ENCODE measurements around the gene PARD3B.

Gene PARD3B

GRCh38 chr2:205462681-205463345 lies 917.5 kb downstream of the PARD3B start:
- Histone ChIP-seq H3K27ac (no peak overlapping the region), H3K4me3 (ENCODE audit: low read depth in 1 of 2, low read length in 1 of 2) (no peak overlapping the region), H3K9me3 (no peaks in the 10 kb centered on the region), H3K36me3 (no peaks in the 10 kb centered on the region), H3K4me1 (ENCODE audit: control insufficient read depth in 1 of 2, insufficient read depth in 1 of 2, low read depth in 1 of 2, low read length in 1 of 2) (no peaks in the 10 kb centered on the region), H3K27me3 (no peaks in the 10 kb centered on the region)
- TF ChIP-seq CTCF (IDR thresholded peaks at IDR 0.05): no peak

GRCh38 chr2:205463466-205464025 lies 918.3 kb downstream of the PARD3B start:
- H3K36me3 ChIP-seq: no peaks in the 10 kb centered on the region
- TF ChIP-seq CTCF (IDR thresholded peaks at IDR 0.05): no peak
- no peaks in the 10 kb centered on the region for H3K27me3 ChIP-seq
- no peak overlapping the region for H3K4me3 ChIP-seq (ENCODE audit: low read depth in 1 of 2, low read length in 1 of 2)
- no peaks in the 10 kb centered on the region for H3K9me3 ChIP-seq
- no peak overlapping the region for H3K27ac ChIP-seq
- no peaks in the 10 kb centered on the region for H3K4me1 ChIP-seq (ENCODE audit: control insufficient read depth in 1 of 2, insufficient read depth in 1 of 2, low read depth in 1 of 2, low read length in 1 of 2)

GRCh38 chr2:205464681-205465080 lies 919.4 kb downstream of the PARD3B start:
- TF ChIP-seq CTCF (IDR thresholded peaks at IDR 0.05): no peak
- Histone ChIP-seq H3K36me3 (no peaks in the 10 kb centered on the region), H3K27ac (no peak overlapping the region), H3K27me3 (no peaks in the 10 kb centered on the region), H3K4me3 (ENCODE audit: low read depth in 1 of 2, low read length in 1 of 2) (no peak overlapping the region), H3K9me3 (no peaks in the 10 kb centered on the region), H3K4me1 (ENCODE audit: control insufficient read depth in 1 of 2, insufficient read depth in 1 of 2, low read depth in 1 of 2, low read length in 1 of 2) (no peaks in the 10 kb centered on the region)

- H3K36me3 ChIP-seq: no peaks in the 10 kb centered on the region
- H3K9me3 ChIP-seq: no peaks in the 10 kb centered on the region
- no peak overlapping the region for H3K4me3 ChIP-seq (ENCODE audit: low read depth in 1 of 2, low read length in 1 of 2)
- no peak for TF ChIP-seq CTCF (IDR thresholded peaks at IDR 0.05)
- no peaks in the 10 kb centered on the region for H3K4me1 ChIP-seq (ENCODE audit: control insufficient read depth in 1 of 2, insufficient read depth in 1 of 2, low read depth in 1 of 2, low read length in 1 of 2)
- H3K27ac ChIP-seq: no peak overlapping the region
- H3K27me3 ChIP-seq: no peaks in the 10 kb centered on the region
These were observed 920.5 kb downstream of the PARD3B start for GRCh38 chr2:205465791-205466190.

- Histone ChIP-seq H3K9me3 (no peaks in the 10 kb centered on the region), H3K4me3 (ENCODE audit: low read depth in 1 of 2, low read length in 1 of 2) (no peak overlapping the region), H3K36me3 (no peaks in the 10 kb centered on the region), H3K4me1 (ENCODE audit: control insufficient read depth in 1 of 2, insufficient read depth in 1 of 2, low read depth in 1 of 2, low read length in 1 of 2) (no peaks in the 10 kb centered on the region), H3K27me3 (no peaks in the 10 kb centered on the region), H3K27ac (no peak overlapping the region)
- TF ChIP-seq CTCF (IDR thresholded peaks at IDR 0.05): no peak
These were observed 926.5 kb downstream of the PARD3B start for GRCh38 chr2:205471776-205472175.
